ENCODE results near the gene MGA. TPM values are rescaled to one million over a fixed set of nuclear protein-coding genes. Genes with fewer than 3 reads are reported as not detected.

The MGA gene
- total RNA-seq, 1 donor from 2014 or later = 32.6 TPM

- peaks cover 3% of the 10 kb centered on the region for H3K4me1 Mint-ChIP-seq (ENCODE audit: low read depth, unreplicated experiment)
- Histone ChIP-seq H4K20me1 (ENCODE audit: insufficient read depth, low read length) (no peaks in the 10 kb centered on the region), H3K4me2 (ENCODE audit: low read length) (no peak overlapping the region), H3K27ac (ENCODE audit: low read depth, low read length) (no peak overlapping the region), H2AFZ (ENCODE audit: low read depth, low read length) (no peak overlapping the region), H3K4me3 (ENCODE audit: insufficient read depth, low read depth, low read length) (no peak overlapping the region), H3K27me3 (ENCODE audit: insufficient read depth, low read length) (no peaks in the 10 kb centered on the region), H3K79me2 (ENCODE audit: insufficient read depth, low read length) (no peaks in the 10 kb centered on the region), H3K9ac (ENCODE audit: low read length) (no peak overlapping the region), H3K36me3 (ENCODE audit: insufficient read depth, low read length) (peaks cover 21% of the 10 kb centered on the region), H3K9me3 (ENCODE audit: insufficient read depth, low read depth, low read length) (no peaks in the 10 kb centered on the region), H3K4me1 (ENCODE audit: insufficient read depth, low read length) (no peaks in the 10 kb centered on the region)
- no peak overlapping the region for H3K27ac Mint-ChIP-seq (ENCODE audit: unreplicated experiment)
- TF ChIP-seq CTCF (IDR thresholded peaks at IDR 0.05; ENCODE audit: insufficient read depth, low read depth, low read length) (no peak), EZH2 (IDR thresholded peaks at IDR 0.05; ENCODE audit: insufficient read depth, low read length) (no peak)
- FAIRE-seq = no peak
- no peaks in the 10 kb centered on the region for H3K27me3 Mint-ChIP-seq (ENCODE audit: low read depth, unreplicated experiment)
- peaks cover 31% of the 10 kb centered on the region for H3K36me3 Mint-ChIP-seq (ENCODE audit: low read depth, unreplicated experiment)
- H3K9me3 Mint-ChIP-seq (ENCODE audit: unreplicated experiment) = no peaks in the 10 kb centered on the region
- no peak overlapping the region for H3K4me3 Mint-ChIP-seq (ENCODE audit: unreplicated experiment)
- DNase-seq (ENCODE audit: low read depth) = no peak
These were observed 161.6 kb downstream of the MGA start for GRCh38 chr15:41821831-41822230.

- H3K4me3 Mint-ChIP-seq (ENCODE audit: unreplicated experiment) = no peak overlapping the region
- no peaks in the 10 kb centered on the region for H3K27me3 Mint-ChIP-seq (ENCODE audit: low read depth, unreplicated experiment)
- Histone ChIP-seq H3K9ac (ENCODE audit: low read length) (no peak overlapping the region), H3K4me3 (ENCODE audit: insufficient read depth, low read depth, low read length) (no peak overlapping the region), H4K20me1 (ENCODE audit: insufficient read depth, low read length) (no peaks in the 10 kb centered on the region), H3K9me3 (ENCODE audit: insufficient read depth, low read depth, low read length) (no peaks in the 10 kb centered on the region), H3K4me2 (ENCODE audit: low read length) (no peak overlapping the region), H3K27ac (ENCODE audit: low read depth, low read length) (no peak overlapping the region), H3K79me2 (ENCODE audit: insufficient read depth, low read length) (no peaks in the 10 kb centered on the region), H3K36me3 (ENCODE audit: insufficient read depth, low read length) (peaks cover 21% of the 10 kb centered on the region), H3K4me1 (ENCODE audit: insufficient read depth, low read length) (peaks cover 4% of the 10 kb centered on the region), H2AFZ (ENCODE audit: low read depth, low read length) (no peak overlapping the region), H3K27me3 (ENCODE audit: insufficient read depth, low read length) (no peaks in the 10 kb centered on the region)
- TF ChIP-seq EZH2 (IDR thresholded peaks at IDR 0.05; ENCODE audit: insufficient read depth, low read length) (no peak), CTCF (IDR thresholded peaks at IDR 0.05; ENCODE audit: insufficient read depth, low read depth, low read length) (no peak)
- no peaks in the 10 kb centered on the region for H3K9me3 Mint-ChIP-seq (ENCODE audit: unreplicated experiment)
- peaks cover 27% of the 10 kb centered on the region for H3K36me3 Mint-ChIP-seq (ENCODE audit: low read depth, unreplicated experiment)
- no peak overlapping the region for H3K27ac Mint-ChIP-seq (ENCODE audit: unreplicated experiment)
- peaks cover 3% of the 10 kb centered on the region for H3K4me1 Mint-ChIP-seq (ENCODE audit: low read depth, unreplicated experiment)
- FAIRE-seq (no peak), DNase-seq (ENCODE audit: low read depth) (no peak)
These were observed 162.3 kb downstream of the MGA start for GRCh38 chr15:41822471-41822870.

Small RNA genes lying within 50 kb of the gene (microRNA-seq; reads per million reads assigned to microRNA genes)
- not detected for gene MIR626

Other genes starting within 250 kb of the MGA start
- 37.8 and 42.0 TPM in 2 replicates for gene RTF1, start 243.3 kb upstream of the MGA start, total RNA-seq
- 1.0 and 1.2 TPM in 2 replicates for gene ITPKA, start 166.5 kb upstream of the MGA start, total RNA-seq
- 0.14 TPM in 1 of 2 replicates, not detected in the other for gene LTK, start 146.6 kb upstream of the MGA start, total RNA-seq
- gene RPAP1, start 116.1 kb upstream of the MGA start, total RNA-seq = 35.9 and 39.1 TPM in 2 replicates
- 28.5 and 34.0 TPM in 2 replicates for gene TYRO3, start 101.2 kb upstream of the MGA start, total RNA-seq
- 30.8 and 30.9 TPM in 2 replicates for gene MAPKBP1, start 114.1 kb downstream of the MGA start, total RNA-seq
- 5.7 and 7.6 TPM in 2 replicates for gene JMJD7, start 167.7 kb downstream of the MGA start, total RNA-seq
- 1.5 and 1.8 TPM in 2 replicates for gene PLA2G4B, start 178.4 kb downstream of the MGA start, total RNA-seq
- 5.3 and 6.7 TPM in 2 replicates for gene SPTBN5, start 233.6 kb downstream of the MGA start, total RNA-seq

All from astrocyte (in vitro differentiated cells and primary cell).